Measurements from ENCODE around the gene DDX3X.
"Not testable (repeated sequence)": the region's sequence is repeated elsewhere in the genome, so short reads cannot be mapped to it uniquely, and the experiment has no call there.

The DDX3X gene

GRCh38 chrX:41332005-41332404 is 2.0 kb upstream of the DDX3X start:
- DNase-seq, result no peak

- peak in 1 of 2 experiments; percentile 41 for DNase-seq
Observed at GRCh38 chrX:41332408-41333002, 1.5 kb upstream of the DDX3X start.

GRCh38 chrX:41333003-41333743 is 789 bp upstream of the DDX3X start:
- peak; percentile 98 to 99 for DNase-seq

- DNase-seq, result peak; percentile 76 to 79
Observed at GRCh38 chrX:41334363-41335197, 618 bp downstream of the DDX3X start.

GRCh38 chrX:41335198-41335957 is 1.4 kb downstream of the DDX3X start:
- DNase-seq, result no peak

GRCh38 chrX:41335958-41336331 is 2.0 kb downstream of the DDX3X start:
- no peak for DNase-seq

- DNase-seq, result no peak
Observed at GRCh38 chrX:41336447-41336846, 2.5 kb downstream of the DDX3X start.

GRCh38 chrX:41337140-41337539 is 3.2 kb downstream of the DDX3X start:
- DNase-seq, result no peak

GRCh38 chrX:41338436-41338835 is 4.5 kb downstream of the DDX3X start:
- DNase-seq, result no peak

- DNase-seq, result no peak
Observed at GRCh38 chrX:41339148-41339547, 5.2 kb downstream of the DDX3X start.

GRCh38 chrX:41344053-41344452 is 10.1 kb downstream of the DDX3X start:
- no peak for DNase-seq

GRCh38 chrX:41347186-41347585 is 13.2 kb downstream of the DDX3X start:
- DNase-seq, result no peak

- DNase-seq, result no peak
Observed at GRCh38 chrX:41348551-41348950, 14.6 kb downstream of the DDX3X start.

GRCh38 chrX:41350150-41350975 is 16.4 kb downstream of the DDX3X start:
- no peak for DNase-seq

GRCh38 chrX:41350976-41351569 is 17.1 kb downstream of the DDX3X start:
- no peak for DNase-seq

- DNase-seq, result no peak
Observed at GRCh38 chrX:41351923-41352322, 18.0 kb downstream of the DDX3X start.

- DNase-seq, result no peak
Observed at GRCh38 chrX:41352329-41352838, 18.4 kb downstream of the DDX3X start.

- DNase-seq, result no peak
Observed at GRCh38 chrX:41353985-41354384, 20.0 kb downstream of the DDX3X start.

GRCh38 chrX:41369152-41369551 is 35.2 kb downstream of the DDX3X start:
- no peak for DNase-seq

GRCh38 chrX:41371575-41371974 is 37.6 kb downstream of the DDX3X start:
- DNase-seq, result not testable (repeated sequence)

- no peak for DNase-seq
Observed at GRCh38 chrX:41373989-41374606, 40.1 kb downstream of the DDX3X start.
